NOMO-1 treated with dmso at 0.1 percent for 144 hours (cell line): ENCODE data around the gene C1orf198.

Source experiments
- DNase-seq: peaks from one replicate; lab custom pipeline; 2025; ENCODE audit not compliant: unreplicated experiment; lab: John Stamatoyannopoulos, UW

C1orf198 gene

DNA sequence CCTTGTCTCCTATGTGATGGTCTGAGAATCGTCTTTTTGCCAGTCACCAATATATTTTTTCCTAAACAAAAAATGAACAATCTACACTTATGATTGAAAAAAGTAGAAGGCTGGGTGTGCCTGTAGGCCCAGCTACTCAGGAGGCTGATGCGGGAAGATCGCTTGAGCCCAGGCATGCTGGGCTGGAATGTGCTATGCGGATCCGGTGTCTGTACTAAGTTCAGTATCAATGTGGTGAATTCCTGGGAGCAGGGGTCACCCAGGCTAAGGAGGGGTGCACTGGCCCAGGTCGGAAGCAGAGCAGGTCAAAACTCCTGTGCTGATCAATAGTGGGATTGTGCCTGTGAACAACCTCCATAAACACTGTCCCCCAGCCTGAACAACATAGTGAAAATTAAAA, 25.7 kb upstream of the C1orf198 start:
- DNase-seq: no peak

DNA sequence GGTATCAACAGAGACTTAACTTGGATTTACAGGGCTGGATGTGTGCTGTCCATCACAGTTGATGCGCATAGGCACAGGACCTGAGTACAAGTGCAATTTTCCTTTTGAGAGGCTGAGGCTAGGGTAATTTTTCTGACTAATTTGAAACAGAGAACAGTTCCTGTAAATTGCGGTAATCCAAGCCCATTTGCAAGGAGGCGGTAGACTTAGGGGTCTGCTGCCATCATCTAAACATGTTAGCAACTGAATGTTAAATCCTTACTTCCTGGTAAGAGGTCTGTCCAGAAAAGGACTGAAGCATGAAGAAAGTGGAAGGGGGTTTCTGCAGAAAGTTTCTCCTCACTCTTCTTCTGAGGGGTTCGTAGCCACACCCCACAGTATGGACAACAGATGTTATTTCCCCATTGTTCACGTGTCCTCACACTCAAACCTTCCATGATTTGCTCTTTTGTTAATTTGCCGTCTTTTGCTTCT, 23.7 kb upstream of the C1orf198 start:
- no peak for DNase-seq

DNA sequence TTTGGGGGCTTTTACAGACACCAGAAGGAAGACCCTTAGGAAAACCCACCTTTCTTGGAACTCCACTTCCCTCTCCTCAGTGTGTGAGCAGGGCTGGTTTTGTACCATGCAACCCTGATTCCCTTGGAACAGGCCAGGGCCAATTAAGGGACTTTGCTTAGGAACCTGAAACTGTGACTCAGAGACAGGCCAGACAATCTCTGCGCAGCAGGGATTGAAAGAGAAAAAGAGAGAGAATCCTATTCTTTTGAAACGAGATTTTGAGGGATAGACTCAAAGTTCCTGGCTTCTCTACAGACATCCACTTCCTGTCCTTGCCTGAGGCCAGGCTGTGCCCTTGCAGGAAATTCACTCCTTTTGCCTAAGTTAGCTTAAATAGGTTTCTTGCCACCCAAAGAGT, 23.1 kb upstream of the C1orf198 start:
- no peak for DNase-seq

DNA sequence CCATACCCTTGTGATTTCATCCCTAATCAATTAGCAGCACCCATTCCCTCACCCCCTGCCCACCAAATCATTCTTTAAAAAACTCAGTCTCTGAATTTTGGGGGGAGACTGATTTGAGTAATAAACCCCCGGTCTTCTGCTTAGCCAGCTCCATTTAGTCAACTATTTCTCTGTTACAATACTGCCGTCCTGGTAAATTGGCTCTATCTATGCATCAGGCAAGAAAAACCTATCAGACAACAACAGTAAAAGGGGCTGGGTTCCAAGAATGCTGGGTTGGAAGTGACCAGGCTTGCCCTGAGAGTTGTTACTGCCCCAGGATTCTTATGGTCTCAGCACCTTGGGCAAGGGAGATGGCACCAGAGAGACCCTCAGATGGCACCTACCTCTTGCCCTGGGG, 16.3 kb upstream of the C1orf198 start:
- DNase-seq: no peak

DNA sequence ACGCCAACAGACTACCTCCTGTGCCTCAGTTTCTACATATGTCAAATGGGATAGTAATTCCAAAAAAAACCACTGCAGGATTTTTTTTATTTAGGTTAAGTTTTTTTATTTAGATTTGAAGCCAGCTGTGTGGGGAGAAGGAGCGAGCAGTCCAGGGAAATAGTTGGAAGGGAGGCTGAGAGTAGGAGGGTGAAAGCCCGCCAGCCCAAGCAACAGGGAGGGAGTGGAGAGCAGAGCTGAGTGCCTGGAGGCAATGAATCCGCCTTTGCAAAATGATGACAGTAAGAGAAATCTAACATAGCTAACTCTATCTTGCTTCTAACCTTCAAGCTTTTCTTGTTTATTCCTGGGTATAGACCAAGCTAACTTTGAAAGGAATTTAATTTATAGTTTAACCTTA, 15.6 kb upstream of the C1orf198 start:
- no peak for DNase-seq

DNA sequence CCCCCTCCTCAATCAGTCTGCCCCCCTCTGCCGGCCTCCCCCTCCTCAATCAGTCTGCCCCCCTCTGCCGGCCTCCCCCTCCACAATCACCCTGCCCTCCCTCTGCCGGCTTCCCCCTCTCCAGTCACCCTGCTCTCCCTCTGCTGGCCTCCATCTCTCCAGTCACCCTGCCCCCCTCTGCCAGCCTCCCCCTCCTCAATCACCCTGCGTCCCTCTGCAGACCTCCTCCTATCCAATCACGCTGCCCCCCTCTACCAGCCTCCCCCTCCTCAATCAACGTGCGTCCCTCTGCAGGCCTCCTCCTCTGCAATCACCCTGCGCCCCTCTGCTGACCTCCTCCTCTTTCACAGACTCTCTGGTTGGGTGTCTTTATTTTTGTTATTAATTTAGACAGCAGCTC, 11.5 kb upstream of the C1orf198 start:
- DNase-seq: no peak

DNA sequence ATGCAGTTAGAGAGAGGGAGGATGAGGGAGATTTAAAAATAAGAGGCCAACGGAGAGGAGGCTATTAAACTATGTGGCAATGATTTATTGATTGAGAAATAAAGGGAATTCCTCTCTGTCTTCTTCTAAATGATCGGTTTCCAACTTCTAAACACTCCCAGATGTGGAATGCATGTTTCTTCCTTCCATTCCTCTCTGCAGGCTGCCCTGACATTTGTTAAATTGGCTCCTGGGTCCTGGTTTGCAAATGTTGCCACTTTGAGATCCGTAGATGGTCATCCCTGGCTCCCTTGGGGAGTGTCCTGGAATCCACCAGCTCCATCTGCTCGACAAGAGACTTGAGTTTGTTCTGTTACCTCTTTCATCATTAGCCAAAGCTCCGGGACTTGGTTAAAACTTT, 10.3 kb upstream of the C1orf198 start:
- DNase-seq: no peak

DNA sequence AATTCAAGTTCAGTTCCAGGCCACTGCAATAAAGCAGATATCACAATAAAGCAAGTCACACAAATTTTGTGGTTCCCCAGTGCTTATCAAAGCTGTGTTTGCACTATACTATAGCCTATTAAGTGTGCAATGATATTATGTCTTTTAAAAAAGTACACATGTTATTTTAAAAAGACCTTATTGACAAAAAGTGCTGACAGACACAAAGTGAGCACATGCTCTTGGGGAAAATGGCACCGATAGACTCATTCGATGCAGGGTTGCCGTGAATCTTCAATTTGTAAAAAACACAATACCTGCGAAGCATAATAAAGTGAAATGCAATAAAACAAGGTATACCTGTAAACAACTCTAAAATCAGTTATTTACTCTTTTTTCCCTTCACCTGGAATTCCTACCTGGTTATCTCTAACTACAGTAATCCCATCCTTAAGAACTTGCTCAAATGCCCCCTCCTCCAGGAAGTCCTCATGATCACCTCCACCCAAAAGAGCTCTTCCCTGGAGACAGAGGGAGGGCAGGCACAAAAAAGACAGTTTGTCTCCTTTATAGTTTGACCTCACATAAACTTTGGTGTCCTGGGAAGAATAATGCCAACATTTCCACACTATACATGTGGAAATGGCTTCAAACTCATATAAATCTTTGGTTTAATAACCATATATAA, 9.7 kb upstream of the C1orf198 start:
- DNase-seq: no peak

DNA sequence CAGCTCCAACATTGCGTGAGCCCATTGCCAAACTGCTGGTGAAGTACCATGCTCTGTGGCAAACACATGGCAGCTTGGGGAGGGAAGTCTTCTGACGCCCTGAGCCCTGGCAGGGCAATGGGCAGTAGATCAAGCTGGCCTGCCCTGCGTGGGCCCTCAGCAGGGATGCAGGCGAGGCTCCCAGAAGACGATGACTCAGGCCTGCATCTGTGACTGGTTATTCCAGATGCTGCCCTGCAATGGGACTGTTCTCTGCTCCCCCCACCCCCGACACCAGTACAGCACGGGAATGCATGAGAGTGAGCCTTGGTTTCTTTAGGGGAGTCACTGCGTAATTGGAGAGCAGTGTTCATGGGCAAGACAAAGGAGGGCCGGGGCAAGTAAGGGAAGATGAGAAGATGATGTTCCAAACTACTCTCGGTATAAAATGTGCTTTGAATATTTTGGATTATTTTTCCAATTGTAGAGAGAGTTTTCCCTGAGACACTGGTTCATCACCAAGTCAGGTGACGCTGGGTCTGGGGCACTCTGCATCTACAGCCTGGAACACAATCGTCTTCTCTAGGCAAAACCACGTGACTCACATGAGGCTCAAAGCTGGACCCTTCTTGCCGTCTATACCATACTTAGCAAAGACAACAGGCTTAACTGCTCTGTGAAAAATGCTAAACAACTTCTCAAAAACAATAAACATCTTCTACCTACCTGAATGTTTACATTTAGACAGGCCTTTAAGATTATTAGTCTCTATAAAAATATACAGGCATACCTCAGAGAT, 9.0 kb upstream of the C1orf198 start:
- DNase-seq: no peak

DNA sequence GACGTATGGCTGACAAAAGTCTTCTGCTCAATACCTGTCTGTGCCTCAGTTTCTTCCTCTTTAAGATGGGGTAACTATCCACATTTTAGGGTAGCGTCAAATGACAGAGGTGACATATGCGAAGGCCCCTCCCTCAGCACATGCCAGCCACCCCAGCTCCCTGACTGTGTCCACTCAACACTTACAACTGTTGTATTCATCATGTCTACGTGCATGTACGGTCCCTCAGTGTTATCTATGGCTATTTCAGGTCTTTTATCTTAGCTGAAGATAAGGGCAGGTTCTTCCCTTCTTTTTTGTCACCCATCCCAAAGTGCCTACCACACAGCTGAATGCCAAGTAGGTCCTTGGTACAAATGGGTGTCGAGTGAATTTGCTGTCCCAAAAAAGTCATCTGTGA, 8.3 kb upstream of the C1orf198 start:
- no peak for DNase-seq

DNA sequence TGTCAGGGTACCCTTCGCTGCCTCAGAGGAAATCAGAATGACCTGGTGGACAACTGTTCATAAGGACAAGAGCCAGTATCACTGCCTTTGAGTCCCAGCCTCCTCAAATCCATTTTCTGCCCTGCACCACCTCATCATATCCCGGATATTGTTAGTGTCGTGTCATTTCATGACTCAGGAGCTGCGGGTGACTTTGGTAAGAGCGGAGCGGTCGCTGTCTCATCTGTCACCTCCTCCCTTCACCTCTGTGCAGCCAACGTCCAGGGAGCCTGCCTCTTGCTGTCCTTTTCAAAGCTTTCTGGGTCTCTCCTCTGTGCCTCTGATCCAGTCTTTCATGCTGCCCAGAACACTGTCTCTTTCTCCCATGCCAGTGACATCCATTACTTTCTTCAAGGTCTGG, 7.0 kb upstream of the C1orf198 start:
- no peak for DNase-seq

DNA sequence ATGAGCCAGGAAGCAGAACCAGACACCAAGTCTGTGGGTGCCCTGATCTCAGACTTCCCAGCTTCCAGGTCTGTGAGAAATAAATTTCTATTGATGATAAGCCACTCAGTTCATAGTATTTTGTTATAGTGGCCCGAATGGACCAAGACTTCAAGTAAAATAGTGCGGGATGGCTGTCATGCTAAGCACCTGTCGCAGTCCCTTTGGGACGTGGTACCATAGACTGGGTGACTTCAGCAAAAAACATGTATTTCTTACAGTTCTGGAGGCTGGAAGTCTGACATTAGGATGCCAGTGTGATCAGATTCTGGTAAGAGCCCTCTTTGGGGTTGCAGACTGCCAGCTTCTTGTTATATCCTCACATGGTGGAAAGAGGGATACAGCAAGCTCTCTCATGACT, 2.6 kb upstream of the C1orf198 start:
- no peak for DNase-seq

DNA sequence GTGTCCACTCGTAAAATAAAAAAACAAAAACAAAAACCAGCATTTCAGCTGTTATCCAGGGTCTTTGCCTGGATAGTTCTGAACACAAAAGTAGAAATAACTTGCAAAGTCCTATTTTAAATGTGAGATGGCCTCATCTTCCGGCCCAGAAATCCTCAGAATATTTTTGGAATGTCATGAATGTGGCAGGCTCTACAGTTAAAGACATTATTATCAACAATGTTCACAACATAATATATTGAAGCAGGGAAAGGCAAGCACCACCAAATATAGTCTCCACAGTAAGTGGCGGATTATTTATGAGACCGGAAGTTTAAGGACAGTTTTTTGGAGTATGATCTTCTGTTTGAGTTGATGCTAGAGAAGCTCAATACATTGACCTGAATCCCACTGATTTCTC, 1.2 kb upstream of the C1orf198 start:
- DNase-seq: no peak

DNA sequence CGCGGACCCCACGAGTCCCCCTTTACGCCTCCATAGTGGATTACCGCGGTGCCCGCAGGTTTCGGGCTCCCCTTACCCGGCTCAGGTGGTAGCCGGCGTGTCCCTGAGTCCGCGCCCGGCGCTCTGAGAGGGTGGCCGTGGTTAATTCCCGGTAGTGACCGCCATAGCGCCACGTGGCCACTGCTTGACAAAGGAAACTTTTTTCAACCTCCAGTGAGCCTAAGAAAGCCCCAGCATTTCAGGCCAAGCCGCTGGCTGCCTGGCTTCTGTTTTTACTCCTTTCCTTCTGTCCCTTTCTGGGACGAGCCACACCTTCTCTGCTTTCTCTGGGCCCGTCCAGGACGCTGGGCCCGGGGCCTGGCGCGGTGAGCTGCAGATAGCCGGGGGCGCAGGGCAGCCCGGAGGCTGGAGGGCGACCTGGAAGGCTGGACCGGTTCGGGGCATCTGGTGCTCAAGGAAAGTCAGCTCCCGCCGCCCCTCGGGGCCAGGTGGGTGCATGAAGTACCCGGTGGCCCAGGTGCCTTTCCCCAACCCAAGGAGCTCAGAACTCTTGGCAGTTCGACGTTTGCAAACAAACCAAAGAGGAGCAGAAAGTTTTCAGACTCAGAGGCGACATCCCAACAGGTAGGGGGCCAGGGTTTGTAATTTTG, 540 bp upstream of the C1orf198 start:
- no peak for DNase-seq

DNA sequence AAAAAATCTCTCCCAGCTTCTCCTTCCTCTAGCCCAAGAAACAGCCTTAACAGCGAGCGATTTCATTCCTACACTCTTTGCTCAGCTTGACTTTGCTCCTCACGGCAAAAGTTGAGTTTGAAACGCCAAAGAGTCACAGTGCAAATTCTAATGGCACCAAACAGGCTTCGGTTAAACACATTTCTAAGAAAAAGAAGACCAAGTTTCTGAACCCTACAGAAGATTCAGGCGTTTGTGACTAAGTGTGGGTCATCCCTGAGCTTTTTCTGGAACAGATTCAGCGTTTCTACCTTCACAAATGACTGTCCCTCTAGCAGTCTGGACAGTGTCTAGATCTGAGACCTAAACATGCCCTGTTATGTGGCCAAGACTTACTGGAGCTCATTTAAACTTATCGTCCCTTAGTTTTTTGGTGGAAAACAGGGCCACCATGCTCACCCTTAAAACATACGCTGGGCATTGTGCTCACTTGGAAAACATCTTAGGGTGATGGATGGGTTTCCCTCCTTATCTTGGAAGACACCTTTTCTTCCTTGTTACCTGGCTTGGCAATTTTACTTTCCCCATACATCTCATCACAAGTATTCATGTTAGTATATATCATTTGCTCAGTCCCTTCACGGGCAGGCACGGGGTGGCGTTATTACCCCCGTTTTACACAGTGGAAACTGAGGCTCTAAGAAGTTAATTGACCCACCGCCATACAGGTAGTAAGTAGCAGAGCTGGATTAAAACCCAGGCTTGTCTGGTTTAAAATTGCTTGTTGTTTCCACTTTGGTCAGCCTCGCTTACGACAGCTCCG, 1.0 kb downstream of the C1orf198 start:
- DNase-seq: no peak

DNA sequence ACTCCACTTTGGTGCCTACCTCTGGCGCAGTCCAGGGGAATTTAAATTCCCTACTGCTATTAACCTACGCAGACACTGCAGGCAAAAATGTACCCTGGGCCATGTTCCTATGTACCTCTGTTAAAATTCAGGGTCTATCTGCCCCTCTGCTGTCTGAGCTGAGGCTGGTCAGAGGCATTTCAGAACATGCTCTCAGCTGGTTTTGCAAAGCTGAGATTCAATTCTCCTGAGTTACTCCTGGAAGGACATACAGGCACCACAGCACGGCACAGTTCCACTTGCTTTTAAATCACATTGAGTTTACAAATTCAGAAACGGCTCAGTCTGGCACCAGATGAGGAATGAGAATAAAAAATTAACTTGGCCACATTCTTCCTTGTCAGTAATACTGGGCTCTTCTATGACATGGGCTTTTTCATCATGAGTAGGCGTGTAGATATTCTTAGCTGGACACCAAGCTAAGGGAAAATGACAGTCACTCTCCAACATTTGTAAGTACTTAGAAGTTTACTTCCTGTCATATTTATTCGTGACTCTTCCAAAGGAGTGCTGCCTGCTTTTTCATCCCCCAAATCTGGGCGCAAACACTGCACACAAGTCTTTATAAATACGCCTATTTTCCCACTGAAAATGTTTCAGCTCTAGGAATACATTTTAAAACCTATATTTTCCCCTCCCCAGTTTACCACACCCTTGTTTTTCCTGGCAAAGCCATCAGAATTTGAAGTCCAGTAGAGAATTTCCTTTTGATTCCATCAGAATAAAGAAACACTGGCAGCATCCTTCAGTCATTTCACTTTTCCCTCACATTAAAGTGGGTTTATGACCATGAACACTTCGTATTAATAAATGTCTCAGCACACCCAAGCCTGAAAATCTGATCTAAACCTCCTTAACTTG, 1.9 kb downstream of the C1orf198 start:
- DNase-seq: no peak

DNA sequence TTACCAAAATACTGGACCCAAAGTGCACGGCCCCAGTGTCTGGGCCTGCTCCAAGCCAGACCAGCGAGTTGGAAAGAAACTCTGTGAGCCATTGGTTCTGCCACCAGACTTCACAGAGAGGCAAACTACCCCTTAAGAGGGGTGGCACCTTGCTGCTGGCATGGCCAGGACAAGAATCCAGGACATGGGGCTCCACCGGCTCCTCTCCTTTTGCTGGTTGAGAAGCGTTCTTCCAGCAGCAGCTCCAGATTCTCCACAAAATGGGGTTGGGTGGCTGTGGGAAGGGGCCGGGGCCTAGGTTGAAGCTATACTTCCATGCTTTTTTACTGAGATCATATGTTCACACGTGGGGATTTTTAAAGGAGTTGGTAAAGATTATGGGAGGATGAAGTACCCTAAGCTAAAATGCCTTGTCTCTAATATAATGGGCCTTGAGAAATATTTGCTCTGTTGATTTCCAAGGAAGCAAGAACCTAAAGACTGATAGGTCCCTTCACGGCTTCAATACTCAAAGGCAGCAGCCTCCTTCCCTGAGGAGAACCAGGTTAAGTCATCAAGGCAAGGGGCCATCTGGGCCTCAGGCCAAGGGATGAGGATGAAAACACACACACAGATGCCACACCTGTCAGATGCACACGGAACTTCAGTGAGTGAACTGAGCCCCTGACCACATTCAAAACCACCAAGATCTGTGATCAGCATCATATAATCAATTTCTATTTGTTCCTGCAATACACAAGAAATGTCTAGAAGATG, 3.1 kb downstream of the C1orf198 start:
- DNase-seq: no peak

DNA sequence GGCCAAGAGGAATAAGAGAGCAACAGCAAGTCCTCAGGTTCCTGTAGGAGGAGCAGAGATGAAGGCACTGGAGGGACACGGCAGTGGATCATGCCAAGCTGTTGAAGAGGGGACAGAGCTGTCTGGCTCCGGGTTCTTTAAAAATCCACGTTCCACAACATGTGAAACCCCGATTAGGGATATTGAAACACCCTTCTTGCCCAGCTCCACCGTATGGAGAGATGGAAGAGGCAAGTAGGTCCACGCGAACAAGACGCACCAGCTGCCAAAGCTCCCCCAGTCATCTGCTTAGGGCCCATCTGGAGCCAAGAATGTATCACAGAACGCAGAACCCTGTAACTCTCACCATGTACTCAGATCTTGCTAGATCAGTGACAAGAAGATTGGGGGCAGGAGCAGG, 3.9 kb downstream of the C1orf198 start:
- DNase-seq: no peak

DNA sequence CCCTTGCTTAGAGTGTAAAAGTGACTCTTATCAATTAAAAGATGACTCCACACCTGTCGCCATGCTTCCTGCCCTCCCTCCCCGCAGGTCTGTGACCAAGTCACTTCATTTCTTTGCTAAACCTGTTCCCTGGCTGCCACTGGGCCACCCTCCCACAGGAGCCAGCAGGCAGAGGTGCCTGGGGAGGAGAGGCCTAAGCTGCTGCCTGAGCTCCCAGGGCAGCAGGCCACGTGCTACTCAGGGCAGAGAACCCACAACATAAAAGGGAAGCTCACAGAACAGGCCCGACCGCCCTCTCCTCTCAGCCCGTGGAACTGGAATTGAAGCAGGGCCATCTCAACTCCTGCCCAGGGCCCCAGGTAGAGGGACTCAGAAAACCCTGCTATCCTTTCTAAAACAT, 4.9 kb downstream of the C1orf198 start:
- no peak for DNase-seq
